HCT116 (cell line): ENCODE measurements around the gene SLC12A1. TPM values are rescaled to one million over a fixed set of nuclear protein-coding genes. Genes with fewer than 3 reads are reported as not detected.

Experiments used
- ATAC-seq: fragments of 200-7000 bp; cut with Tn5 transposase; 2 replicates; pipeline ENCODE4 v1.9.1; 2020; ENCODE audit warnings: mild to moderate bottlenecking, moderate library complexity
- BruUV-seq: library from RNA; stranded (reverse); fragments of 400-500 nt; replicated peaks from 2 replicates; lab custom pipeline; 2021; lab: Mats Ljungman, UMichigan
- CTCF ChIA-PET: fragments of 300-600 bp; sonication (Branson Sonifier 250); formaldehyde crosslinking; loops from one replicate; lab custom pipeline; 2021; ENCODE audit warnings: antibody characterized with exemption; lab: Charles Lee
- POLR2A ChIA-PET: fragments of 300-600, 350-600 bp; sonication (Branson Sonifier 250); formaldehyde crosslinking; loops from one replicate; lab custom pipeline; 2021; ENCODE audit warnings: antibody characterized with exemption; lab: Charles Lee
- RAD21 ChIA-PET, 2 experiments: fragments of 300-600 bp; sonication (Branson Sonifier 250); formaldehyde crosslinking; loops; one replicate each; lab custom pipeline; 2023; ENCODE audit warnings: low total read pairs in 2 of 2; ENCODE audit not compliant: uncharacterized antibody in 2 of 2, unreplicated experiment in 2 of 2, low non-redundant PET in 1 of 2; lab: Charles Lee
- DNase-seq: peaks from one replicate; pipeline ENCODE4 v3.0.0-alpha.2; 2010; ENCODE audit warnings: low read depth, low spot score
- H2AFZ ChIP-seq: fragments of 200-600 bp; shearing (Covaris generic), sonication (generic); 2 replicates; pipeline ENCODE4 v1.6.1; 2017; ENCODE audit warnings: low read depth, mixed run types, mixed read lengths, antibody characterized with exemption, low read length; ENCODE audit not compliant: poor library complexity, severe bottlenecking
- H3K27ac ChIP-seq: 2 replicates; pipeline ENCODE4 v1.5.1; 2012; ENCODE audit warnings: low read depth, low read length
- H3K27me3 ChIP-seq: fragments of 200-600 bp; sonication (generic); 2 replicates; pipeline ENCODE4 v1.6.1; 2016; ENCODE audit warnings: mixed run types, low read length, mixed read lengths; ENCODE audit not compliant: insufficient read depth
- H3K36me3 ChIP-seq, 2 experiments: fragments of 200-500 bp in 1 of 2; fragments of 200-600 bp in 1 of 2; sonication (Bioruptor generic) in 1 of 2; sonication (generic) in 1 of 2; 2 replicates each; pipeline versions ENCODE4 v1.5.1 to v1.6.1; 2014 to 2016; ENCODE audit warnings: low read length in 2 of 2, inconsistent platforms in 1 of 2, mixed read lengths in 1 of 2, mixed run types in 1 of 2; ENCODE audit not compliant: insufficient read depth in 2 of 2, control insufficient read depth in 1 of 2
- H3K4me1 ChIP-seq, 2 experiments: fragments of 200-600 bp in 1 of 2; sonication (generic) in 1 of 2; 2 replicates each; pipeline versions ENCODE4 v1.5.1 to v1.6.1; 2012 to 2017; ENCODE audit warnings: low read length in 2 of 2, inconsistent platforms in 1 of 2, mild to moderate bottlenecking in 1 of 2, mixed read lengths in 1 of 2, mixed run types in 1 of 2, moderate library complexity in 1 of 2; ENCODE audit not compliant: insufficient read depth in 2 of 2, control insufficient read depth in 1 of 2
- H3K4me2 ChIP-seq: fragments of 200-600 bp; sonication (generic); 2 replicates; pipeline ENCODE4 v1.6.1; 2017; ENCODE audit warnings: mixed run types, low read length, mixed read lengths
- H3K4me3 ChIP-seq, 2 experiments: fragments of 200-600 bp in 1 of 2; sonication (generic) in 1 of 2; replicated peaks in 1 of 2; 2 replicates each; pipeline ENCODE4 v1.5.1; 2011 to 2016; ENCODE audit warnings: low read length in 2 of 2, control low read depth in 1 of 2, low read depth in 1 of 2, mild to moderate bottlenecking in 1 of 2, mixed read lengths in 1 of 2, mixed run types in 1 of 2
- H3K79me2 ChIP-seq: fragments of 200-600 bp; sonication (generic); 2 replicates; pipeline ENCODE4 v1.6.1; 2017; ENCODE audit warnings: mild to moderate bottlenecking, mixed run types, low read length, moderate library complexity, mixed read lengths; ENCODE audit not compliant: insufficient read depth
- H3K9ac ChIP-seq: fragments of 200-600 bp; sonication (generic); 2 replicates; pipeline ENCODE4 v1.6.1; 2016; ENCODE audit warnings: low read length, mixed read lengths
- H3K9me2 ChIP-seq: fragments of 200-600 bp; sonication (generic), shearing (Covaris generic); 2 replicates; pipeline ENCODE4 v1.6.1; 2017; ENCODE audit warnings: mixed run types, mild to moderate bottlenecking, moderate library complexity; ENCODE audit not compliant: insufficient read depth
- H3K9me3 ChIP-seq, 2 experiments: fragments of 200-500 bp in 1 of 2; fragments of 200-600 bp in 1 of 2; sonication (Bioruptor generic) in 1 of 2; sonication (generic) in 1 of 2; 2 replicates each; pipeline ENCODE4 v1.6.1; 2014 to 2017; ENCODE audit warnings: low read length in 2 of 2, mixed read lengths in 2 of 2, inconsistent platforms in 1 of 2, low read depth in 1 of 2, mild to moderate bottlenecking in 1 of 2, mixed run types in 1 of 2, moderate library complexity in 1 of 2; ENCODE audit not compliant: control insufficient read depth in 1 of 2, insufficient read depth in 1 of 2
- H4K20me1 ChIP-seq: fragments of 200-600 bp; sonication (generic), shearing (Covaris generic); 2 replicates; pipeline ENCODE4 v1.6.1; 2017; ENCODE audit warnings: mixed run types, mild to moderate bottlenecking, moderate library complexity; ENCODE audit not compliant: insufficient read depth
- ATF3 ChIP-seq: IDR thresholded peaks from 2 replicates; pipeline ENCODE4 v1.6.1; 2012
- CEBPB ChIP-seq: IDR thresholded peaks from 2 replicates; pipeline ENCODE4 v1.6.1; 2012; ENCODE audit warnings: low read depth
- CTCF ChIP-seq, 3 experiments: fragments of 200-600 bp in 1 of 3; sonication (generic) in 1 of 3; IDR thresholded peaks in 2 of 3; conservative IDR thresholded peaks in 1 of 3; 2 replicates each; pipeline ENCODE4 v1.5.1; 2012 to 2017; ENCODE audit warnings: low read depth in 2 of 3, low read length in 2 of 3, antibody characterized with exemption in 1 of 3, borderline replicate concordance in 1 of 3, control low read depth in 1 of 3, mild to moderate bottlenecking in 1 of 3, mixed read lengths in 1 of 3, mixed run types in 1 of 3, moderate library complexity in 1 of 3; ENCODE audit not compliant: insufficient read depth in 1 of 3
- ELF1 ChIP-seq: IDR thresholded peaks from 2 replicates; pipeline ENCODE4 v1.6.1; 2012; ENCODE audit warnings: low read depth, borderline replicate concordance
- EZH2 ChIP-seq: fragments of 200-600 bp; sonication (generic); IDR thresholded peaks from 2 replicates; pipeline ENCODE4 v1.6.1; 2017; ENCODE audit warnings: antibody characterized with exemption, mixed run types
- MAX ChIP-seq: IDR thresholded peaks from 2 replicates; pipeline ENCODE4 v1.6.1; 2012
- POLR2A ChIP-seq: IDR thresholded peaks from 2 replicates; pipeline ENCODE4 v1.7.0; 2011; ENCODE audit warnings: borderline replicate concordance; ENCODE audit not compliant: insufficient read depth, insufficient read length; ENCODE audit errors: extremely low read depth
- POLR2AphosphoS5 ChIP-seq: IDR thresholded peaks from 2 replicates; pipeline ENCODE4 v1.6.1; 2011; ENCODE audit warnings: mild to moderate bottlenecking, low read depth, low read length, moderate library complexity
- RAD21 ChIP-seq: IDR thresholded peaks from 2 replicates; pipeline ENCODE4 v1.6.1; 2012; ENCODE audit warnings: low read depth, mild to moderate bottlenecking
- SP1 ChIP-seq: IDR thresholded peaks from 2 replicates; pipeline ENCODE4 v1.6.1; 2012; ENCODE audit warnings: low read depth
- SRF ChIP-seq: IDR thresholded peaks from 2 replicates; pipeline ENCODE4 v1.6.1; 2012; ENCODE audit warnings: low read depth
- ZFX ChIP-seq: fragments of 450-650 bp; IDR thresholded peaks from 2 replicates; pipeline ENCODE4 v1.6.1; 2017
- ZNF274 ChIP-seq: fragments of 200-500 bp; sonication (Bioruptor generic); IDR thresholded peaks from 2 replicates; pipeline ENCODE4 v1.6.1; 2014; ENCODE audit warnings: mild to moderate bottlenecking, low read depth, low read length, inconsistent platforms
- intact Hi-C: fragments of 100-400 bp; cut with micrococcal nuclease; formaldehyde crosslinking; loops from 2 replicates; pipeline ENCODE4 v1.10.0; 2022
- total RNA-seq: library from RNA; stranded (reverse); gene quantifications from one replicate; pipeline ENCODE4 v1.2.1, GENCODE V29; 2021; ENCODE audit not compliant: unreplicated experiment

The SLC12A1 gene
- total RNA-seq, 1 experiment from 2014 or later: not detected

DNA sequence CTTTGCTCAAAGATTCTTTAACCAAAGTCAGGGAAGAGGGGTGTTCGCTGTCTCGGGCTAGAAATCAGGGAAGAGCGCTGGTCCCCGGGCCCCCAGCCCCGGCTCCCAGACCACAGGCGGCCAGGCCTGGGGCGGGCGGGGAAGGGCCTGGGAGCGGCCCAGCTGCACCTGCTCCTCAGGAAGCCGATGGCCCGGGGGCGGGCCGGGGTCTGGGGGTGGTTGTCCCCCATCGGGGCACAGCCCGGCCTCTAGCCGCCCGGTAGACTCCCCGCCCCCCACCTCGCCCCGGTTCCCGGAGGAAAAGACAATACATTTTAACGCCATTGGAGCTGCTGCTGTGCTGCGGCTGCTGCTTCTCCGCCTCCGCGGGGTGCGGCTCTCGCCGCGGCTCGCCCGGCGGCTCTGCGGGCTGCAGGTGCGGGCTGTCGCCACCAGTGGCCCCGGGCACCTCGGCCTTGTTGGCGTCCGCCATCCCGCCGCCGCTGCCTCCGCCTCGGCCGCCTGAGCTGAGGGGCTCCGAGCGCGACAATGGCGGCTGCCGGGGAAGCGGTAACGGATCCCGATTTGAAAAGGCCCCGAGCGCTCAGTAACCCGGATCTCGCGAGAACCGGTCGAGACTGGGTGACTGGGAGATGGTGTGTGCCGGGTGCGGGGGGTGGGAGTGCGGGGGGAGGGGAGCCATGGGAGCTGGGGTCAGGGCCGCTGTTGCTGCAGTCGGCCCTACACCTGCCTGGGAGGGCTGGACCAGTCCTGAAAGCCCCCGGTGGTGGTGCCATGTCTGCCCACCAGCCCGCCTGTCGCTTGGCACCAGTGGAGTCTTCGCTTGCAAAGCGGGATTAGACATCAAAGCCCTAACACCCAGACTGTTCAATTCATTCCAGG is 28.1 kb upstream of the SLC12A1 start, which contains the start of gene MYEF2:
Gene MYEF2, minus strand, starts transcription at position 530 of the 882 bp plus-strand sequence. Its CDS starts 58 bp downstream, at position 472.
- H2AFZ ChIP-seq: no peak within 1 kb of the TSS
- H3K27ac ChIP-seq: no peak within 1 kb of the TSS
- H3K9ac ChIP-seq: no peak within 1 kb of the TSS
- ATAC-seq (no peak), DNase-seq (no peak)
- H3K79me2 ChIP-seq: no peaks in the 10 kb centered on the region
- POLR2A ChIA-PET: no interaction called here
- H3K9me2 ChIP-seq: no peaks in the 10 kb centered on the region
- no peaks in the 10 kb centered on the region for H3K27me3 ChIP-seq
- intact Hi-C loops: no loop called here
- no TSS peak for BruUV-seq
- no peaks in the 10 kb centered on the region for H3K4me1 ChIP-seq
- H3K36me3 ChIP-seq: no peaks in the 10 kb centered on the region
- no peaks in the 10 kb centered on the region for H3K9me3 ChIP-seq
- CTCF ChIA-PET: no interaction called here
- H3K4me2 ChIP-seq: no peak within 1 kb of the TSS
- TF ChIP-seq POLR2AphosphoS5 (no peak), POLR2A (no peak), SP1 (no peak), MAX (no peak), RAD21 (no peak), ELF1 (no peak), ZNF274 (no peak), SRF (no peak), ZFX (no peak), ATF3 (no peak), EZH2 (no peak), CTCF (IDR thresholded peaks at IDR 0.05 in 2 of 3, conservative IDR thresholded peaks at IDR 0.05 in 1 of 3; ENCODE audit: borderline replicate concordance in 1 of 3, insufficient read depth in 1 of 3, low read depth in 2 of 3, low read length in 2 of 3) (no peak), CEBPB (no peak)
- no peak within 1 kb of the TSS for H3K4me3 ChIP-seq
- no peaks in the 10 kb centered on the region for H4K20me1 ChIP-seq
- RAD21 ChIA-PET: no interaction called here
